ENCODE measurements around the gene VSIG8.

- TF ChIP-seq CTCF (conservative IDR thresholded peaks at IDR 0.05; ENCODE audit: low read depth, low read length) (no peak), EZH2 (IDR thresholded peaks at IDR 0.05; ENCODE audit: borderline replicate concordance, low read depth, low read length, poor library complexity, severe bottlenecking) (no peak)
Observed at GRCh38 chr1:159854116-159854692, 8.3 kb downstream of the VSIG8 start.

All from A673 (cell line).